ENCODE results near the gene CDYL.

DNA sequence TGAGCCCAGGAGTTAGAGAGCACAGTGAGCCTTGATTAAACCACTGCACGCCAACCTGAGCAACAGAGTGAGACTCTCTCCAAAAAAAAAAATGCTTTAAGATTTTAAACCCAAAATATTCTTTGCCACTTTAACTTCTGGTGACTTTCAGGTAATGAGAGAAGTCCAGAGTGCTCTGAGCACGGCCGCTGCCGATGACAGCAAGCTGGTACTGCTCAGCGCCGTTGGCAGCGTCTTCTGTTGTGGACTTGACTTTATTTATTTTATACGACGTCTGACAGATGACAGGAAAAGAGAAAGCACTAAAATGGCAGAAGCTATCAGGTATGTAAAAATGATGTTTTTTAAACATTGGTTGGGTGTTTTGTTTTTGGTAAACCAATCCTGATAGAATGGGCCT is 161.2 kb downstream of the CDYL start:
- no peak for TF ChIP-seq CEBPB (IDR thresholded peaks at IDR 0.05; ENCODE audit: low read depth, low read length)
- no peak for TF ChIP-seq SMC3 (IDR thresholded peaks at IDR 0.05; ENCODE audit: low read depth, low read length)
- no peak for TF ChIP-seq CTCF (conservative IDR thresholded peaks at IDR 0.05; ENCODE audit: low read depth, low read length)
- TF ChIP-seq POLR2A (IDR thresholded peaks at IDR 0.05; ENCODE audit: low read depth, low read length), result no peak
- TF ChIP-seq, protein P1, sequence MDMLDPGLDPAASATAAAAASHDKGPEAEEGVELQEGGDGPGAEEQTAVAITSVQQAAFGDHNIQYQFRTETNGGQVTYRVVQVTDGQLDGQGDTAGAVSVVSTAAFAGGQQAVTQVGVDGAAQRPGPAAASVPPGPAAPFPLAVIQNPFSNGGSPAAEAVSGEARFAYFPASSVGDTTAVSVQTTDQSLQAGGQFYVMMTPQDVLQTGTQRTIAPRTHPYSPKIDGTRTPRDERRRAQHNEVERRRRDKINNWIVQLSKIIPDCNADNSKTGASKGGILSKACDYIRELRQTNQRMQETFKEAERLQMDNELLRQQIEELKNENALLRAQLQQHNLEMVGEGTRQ (IDR thresholded peaks at IDR 0.05; ENCODE audit: low read depth, low read length), result no peak
- TF ChIP-seq RAD21 (IDR thresholded peaks at IDR 0.05; ENCODE audit: low read length), result no peak
- TF ChIP-seq MXI1 (IDR thresholded peaks at IDR 0.05; ENCODE audit: borderline replicate concordance, low read depth, low read length), result no peak

Data from IMR-90 (cell line).